ENCODE results near the gene WDR91.

The WDR91 gene

GRCh38 chr7:135161669-135162068 is 49.7 kb downstream of the WDR91 start:
- no peak for DNase-seq (ENCODE audit: low read depth, low spot score)

- no peak for DNase-seq (ENCODE audit: low read depth, low spot score)
Observed at GRCh38 chr7:135160858-135161653, 50.3 kb downstream of the WDR91 start.

GRCh38 chr7:135160098-135160857 is 51.0 kb downstream of the WDR91 start:
- no peak for DNase-seq (ENCODE audit: low read depth, low spot score)

- no peak for DNase-seq (ENCODE audit: low read depth, low spot score)
Observed at GRCh38 chr7:135159359-135160085, 51.8 kb downstream of the WDR91 start.

- no peak for DNase-seq (ENCODE audit: low read depth, low spot score)
Observed at GRCh38 chr7:135158874-135159273, 52.5 kb downstream of the WDR91 start.

GRCh38 chr7:135158141-135158655 is 53.1 kb downstream of the WDR91 start:
- no peak for DNase-seq (ENCODE audit: low read depth, low spot score)

- no peak for DNase-seq (ENCODE audit: low read depth, low spot score)
Observed at GRCh38 chr7:135156290-135156689, 55.0 kb downstream of the WDR91 start.

GRCh38 chr7:135154734-135155133 is 56.6 kb downstream of the WDR91 start:
- DNase-seq (ENCODE audit: low read depth, low spot score): no peak

GRCh38 chr7:135152442-135152841 is 58.9 kb downstream of the WDR91 start:
- DNase-seq (ENCODE audit: low read depth, low spot score): no peak

GRCh38 chr7:135151533-135151932 is 59.8 kb downstream of the WDR91 start:
- no peak for DNase-seq (ENCODE audit: low read depth, low spot score)

GRCh38 chr7:135151132-135151531 is 60.2 kb downstream of the WDR91 start:
- no peak for DNase-seq (ENCODE audit: low read depth, low spot score)

GRCh38 chr7:135150072-135150782 is 61.1 kb downstream of the WDR91 start:
- DNase-seq (ENCODE audit: low read depth, low spot score): no peak

- no peak for DNase-seq (ENCODE audit: low read depth, low spot score)
Observed at GRCh38 chr7:135147899-135148721, 63.2 kb downstream of the WDR91 start, which contains the start of gene TMEM140. TSS of gene TMEM140 (plus strand) at chr7:135148072. CDS start at chr7:135164442, 16,370 bp downstream.

- DNase-seq (ENCODE audit: low read depth, low spot score): no peak
Observed at GRCh38 chr7:135147341-135147898, 63.9 kb downstream of the WDR91 start.

- no peak for DNase-seq (ENCODE audit: low read depth, low spot score)
Observed at GRCh38 chr7:135143885-135144668, 67.2 kb downstream of the WDR91 start.

Measured in ELF-1 (cell line).